K562 (cell line): ENCODE measurements around the gene ME3. TPM values are rescaled to one million over a fixed set of nuclear protein-coding genes. Genes with fewer than 3 reads are reported as not detected.

ENCODE experiments used
- ATF7 ChIP-seq: fragments of 450-650 bp; IDR thresholded peaks from 2 replicates; pipeline ENCODE4 v1.7.1; 2014; ENCODE audit warnings: mild to moderate bottlenecking, moderate library complexity
- CBX2 ChIP-seq: fragments of 200-600 bp; sonication (generic); IDR thresholded peaks from one replicate; pipeline ENCODE4 v1.6.1; 2012; ENCODE audit warnings: mild to moderate bottlenecking, low read length, inconsistent platforms; ENCODE audit not compliant: insufficient read depth, poor library complexity, severe bottlenecking
- CBX5 ChIP-seq: IDR thresholded peaks from 2 replicates; pipeline ENCODE4 v1.6.1; 2014; ENCODE audit warnings: low read depth, borderline replicate concordance
- E2F1 ChIP-seq: sonication (generic); formaldehyde crosslinking; IDR thresholded peaks from 2 replicates; pipeline ENCODE4 v1.8.1; 2023; ENCODE audit warnings: mild to moderate bottlenecking, missing genetic modification reagents, moderate library complexity
- E4F1 ChIP-seq: fragments of 250-450 bp; sonication (Bioruptor Pico); IDR thresholded peaks from 2 replicates; pipeline ENCODE4 v1.5.0; 2021; ENCODE audit warnings: mild to moderate bottlenecking, borderline replicate concordance
- FOXK2 ChIP-seq, 2 experiments: fragments of 450-650 bp; IDR thresholded peaks in 1 of 2; conservative IDR thresholded peaks in 1 of 2; 2 replicates each; pipeline ENCODE4 v1.6.1; 2016; ENCODE audit warnings: low read depth in 2 of 2, mild to moderate bottlenecking in 1 of 2
- ILF3 ChIP-seq: fragments of 450-650 bp; IDR thresholded peaks from 2 replicates; pipeline ENCODE4 v1.6.1; 2018; ENCODE audit warnings: antibody characterized with exemption, mild to moderate bottlenecking, moderate library complexity, borderline replicate concordance
- MCM2 ChIP-seq: fragments of 450-650 bp; IDR thresholded peaks from 2 replicates; pipeline ENCODE4 v1.6.1; 2017; ENCODE audit warnings: low read depth, mild to moderate bottlenecking
- MCM7 ChIP-seq, 2 experiments: fragments of 450-650 bp; IDR thresholded peaks; 2 replicates each; pipeline ENCODE4 v1.6.1; 2016 to 2018
- RBM14 ChIP-seq: fragments of 200-400 bp; formaldehyde crosslinking; IDR thresholded peaks from 2 replicates; pipeline ENCODE4 v1.6.1; 2018; ENCODE audit warnings: low read depth, mild to moderate bottlenecking, low read length, moderate library complexity, borderline replicate concordance; ENCODE audit not compliant: insufficient read depth
- RNF219 ChIP-seq: fragments of 250-450 bp; sonication (Bioruptor Pico); IDR thresholded peaks from 2 replicates; pipeline ENCODE4 v1.5.0; 2022; ENCODE audit warnings: mild to moderate bottlenecking
- TFE3 ChIP-seq: fragments of 450-650 bp; formaldehyde crosslinking; IDR thresholded peaks from 2 replicates; pipeline ENCODE4 v1.4.0; 2020; ENCODE audit warnings: mild to moderate bottlenecking, mixed read lengths
- THRB ChIP-seq: fragments of 450-650 bp; formaldehyde crosslinking; conservative IDR thresholded peaks from 2 replicates; pipeline ENCODE4 v1.4.0; 2022; ENCODE audit warnings: mild to moderate bottlenecking, missing genetic modification characterization
- WHSC1 ChIP-seq: IDR thresholded peaks from one replicate; pipeline ENCODE4 v1.6.1; 2012; ENCODE audit warnings: low read length, control low read depth, inconsistent platforms
- XRCC5 ChIP-seq: fragments of 200-400 bp; formaldehyde crosslinking; IDR thresholded peaks from 2 replicates; pipeline ENCODE4 v1.6.1; 2017; ENCODE audit warnings: low read depth, mild to moderate bottlenecking, low read length
- ZNF12 ChIP-seq: sonication (generic); formaldehyde crosslinking; IDR thresholded peaks from 2 replicates; pipeline ENCODE4 v1.4.0; 2020; ENCODE audit warnings: mild to moderate bottlenecking, missing genetic modification reagents
- ZNF232 ChIP-seq: sonication (generic); formaldehyde crosslinking; IDR thresholded peaks from 2 replicates; pipeline ENCODE4 v1.8.0; 2022; ENCODE audit warnings: mild to moderate bottlenecking, missing genetic modification reagents
- ZNF584 ChIP-seq: fragments of 200-800 bp; sonication (Bioruptor generic); IDR thresholded peaks from 2 replicates; pipeline ENCODE4 v1.6.1; 2016; ENCODE audit warnings: low read depth, mild to moderate bottlenecking, missing genetic modification characterization, missing compliant biosample characterization
- ZNF695 ChIP-seq: fragments of 450-650 bp; formaldehyde crosslinking; IDR thresholded peaks from 2 replicates; pipeline ENCODE4 v1.4.0; 2020; ENCODE audit warnings: mild to moderate bottlenecking, moderate library complexity
- polyA plus RNA-seq, 8 experiments: library from polyadenylated mRNA; depleted of rRNA in 4 of 8; stranded (reverse) in 5 of 8; unstranded in 3 of 8; fragments of >200 nt; fragmentation: Nextera tagmentation in 2 of 8; fragmentation: Illumina TruSeq in 1 of 8; extraction: Ambion mirVana in 2 of 8; extraction: Trizol in 1 of 8; gene quantifications; 2 replicates each; pipeline versions ENCODE4 v1.2.1 to v1.2.3, GENCODE V29; 2011 to 2014; ENCODE audit warnings: inconsistent platforms in 1 of 8, missing spikeins in 1 of 8
- total RNA-seq, 7 experiments: library from RNA; depleted of rRNA in 6 of 7; stranded (reverse); fragments of >200 nt in 6 of 7; fragmentation: Illumina TruSeq in 2 of 7; extraction: Trizol in 2 of 7; gene quantifications; 2 replicates each; pipeline versions ENCODE4 v1.2.1 to v1.2.3, GENCODE V29; 2011 to 2021; ENCODE audit warnings: low replicate concordance in 1 of 7

The ME3 gene
- total and polyA plus RNA-seq, 9 of the 15 experiments (the other 6 are each of a cell fraction or from before 2014, with no cell fraction given): not detected

- TF ChIP-seq TFE3 (CRISPR knock-in tag) (no peak), ZNF584 (CRISPR knock-in tag) (no peak), FOXK2 (conservative IDR thresholded peaks at IDR 0.05 in 1 of 2, IDR thresholded peaks at IDR 0.05 in 1 of 2; ENCODE audit: low read depth in 2 of 2) (peak in 1 of 2 experiments; percentile 40; a peak in 1 of 4 replicates), E4F1 (CRISPR knock-in tag) (no peak), ILF3 (no peak), MCM2 (no peak), THRB (CRISPR knock-in tag) (no peak), XRCC5 (0 out of 2 replicates have a peak, but pooled peaks have one; percentile 59), ZNF695 (CRISPR knock-in tag) (no peak), E2F1 (CRISPR knock-in tag) (no peak), MCM7 (IDR thresholded peaks at IDR 0.05) (no peak), RBM14 (no peak), CBX5 (no peak), ATF7 (no peak), ZNF232 (CRISPR knock-in tag) (no peak), CBX2 (no peak), RNF219 (CRISPR knock-in tag) (no peak), WHSC1 (no peak), ZNF12 (CRISPR knock-in tag) (no peak)
Observed at GRCh38 chr11:86571273-86571948, 101.0 kb downstream of the ME3 start (continued).
